Smooth muscle cell (in vitro differentiated cells): ENCODE data around the gene SYNPO2. TPM values are rescaled to one million over a fixed set of nuclear protein-coding genes. Genes with fewer than 3 reads are reported as not detected.
"Not testable (repeated sequence)": the region's sequence is repeated elsewhere in the genome, so short reads cannot be mapped to it uniquely, and the experiment has no call there.

ENCODE experiments used
- DNase-seq: peaks from one replicate; lab custom pipeline; 2025; ENCODE audit not compliant: unreplicated experiment; lab: John Stamatoyannopoulos, UW
- H2AFZ ChIP-seq: fragments of 200-600 bp; sonication (generic); 2 replicates; pipeline ENCODE4 v1.6.0; 2016; ENCODE audit warnings: antibody characterized with exemption, low read depth, mild to moderate bottlenecking
- H3F3A ChIP-seq: fragments of 200-600 bp; sonication (generic); 2 replicates; pipeline ENCODE4 v1.6.0; 2017; ENCODE audit warnings: antibody characterized with exemption, low read depth
- H3K27ac ChIP-seq: fragments of 200-600 bp; sonication (generic); 2 replicates; pipeline ENCODE4 v1.5.1; 2016; ENCODE audit warnings: low read depth, mild to moderate bottlenecking
- H3K27me3 ChIP-seq: fragments of 200-600 bp; sonication (generic); 2 replicates; pipeline ENCODE4 v1.6.1; 2016; ENCODE audit warnings: low read depth, mild to moderate bottlenecking
- H3K36me3 ChIP-seq: fragments of 200-600 bp; sonication (generic); 2 replicates; pipeline ENCODE4 v1.5.1; 2016; ENCODE audit warnings: low read depth
- H3K4me1 ChIP-seq: fragments of 200-600 bp; sonication (generic); 2 replicates; pipeline ENCODE4 v1.5.1; 2016; ENCODE audit warnings: low read depth
- H3K4me2 ChIP-seq: fragments of 200-600 bp; sonication (generic); 2 replicates; pipeline ENCODE4 v1.6.0; 2016; ENCODE audit warnings: mild to moderate bottlenecking
- H3K4me3 ChIP-seq: fragments of 200-600 bp; sonication (generic); 2 replicates; pipeline ENCODE4 v1.5.1; 2016; ENCODE audit warnings: mild to moderate bottlenecking
- H3K79me2 ChIP-seq: fragments of 200-600 bp; sonication (generic); 2 replicates; pipeline ENCODE4 v1.6.0; 2016; ENCODE audit warnings: low read depth, mild to moderate bottlenecking
- H3K9ac ChIP-seq: fragments of 200-600 bp; sonication (generic); 2 replicates; pipeline ENCODE4 v1.6.0; 2016; ENCODE audit warnings: low read depth
- H3K9me3 ChIP-seq: fragments of 200-600 bp; sonication (generic); replicated peaks from 2 replicates; pipeline ENCODE4 v1.5.1; 2016; ENCODE audit warnings: low read depth
- H4K20me1 ChIP-seq: fragments of 200-600 bp; sonication (generic); 2 replicates; pipeline ENCODE4 v1.6.0; 2016; ENCODE audit warnings: low read depth
- CTCF ChIP-seq: fragments of 200-600 bp; sonication (generic); IDR thresholded peaks from 2 replicates; pipeline ENCODE4 v1.5.1; 2017; ENCODE audit warnings: borderline replicate concordance, mild to moderate bottlenecking, antibody characterized with exemption; ENCODE audit not compliant: insufficient read depth, poor library complexity, severe bottlenecking
- WGBS: methylation state at CpG from one replicate; pipeline ENCODE4 v1.1.7; 2016; ENCODE audit warnings: low lambda C conversion rate; 5-methylcytosine and 5-hydroxymethylcytosine counted together
- polyA plus RNA-seq: library from polyadenylated mRNA; unstranded; fragments of >200 nt; fragmentation: Nextera tagmentation; extraction: Ambion mirVana; gene quantifications from 2 replicates; pipeline ENCODE4 v1.2.1, GENCODE V29; 2016
- total RNA-seq: library from RNA; depleted of rRNA; stranded (reverse); fragments of >200 nt; gene quantifications from 2 replicates; pipeline ENCODE4 v1.2.3, GENCODE V29; 2014

The SYNPO2 gene
- total and polyA plus RNA-seq, 2 experiments from 2014 or later = 0.08 to 4.5 TPM

GRCh38 chr4:119059221-119059620, 170.6 kb downstream of the SYNPO2 start:
- Histone ChIP-seq H3F3A (no peaks in the 10 kb centered on the region), H3K4me1 (no peaks in the 10 kb centered on the region), H2AFZ (no peak overlapping the region), H3K9ac (no peak overlapping the region), H3K27ac (no peak overlapping the region), H3K36me3 (no peaks in the 10 kb centered on the region), H3K27me3 (no peaks in the 10 kb centered on the region), H3K4me3 (no peak overlapping the region), H3K79me2 (no peaks in the 10 kb centered on the region), H3K9me3 (no peaks in the 10 kb centered on the region), H3K4me2 (no peak overlapping the region), H4K20me1 (no peaks in the 10 kb centered on the region)
- no peak for DNase-seq
- no peak for TF ChIP-seq CTCF
- 85% methylated on average over 3 of the region's 3 CpGs for WGBS

GRCh38 chr4:119067125-119067524, 178.5 kb downstream of the SYNPO2 start:
- H3K4me1 ChIP-seq, DNase-seq, H2AFZ ChIP-seq, H3K27ac ChIP-seq, H3K36me3 ChIP-seq, H3K4me3 ChIP-seq, H3K4me2 ChIP-seq, H3K9ac ChIP-seq, H4K20me1 ChIP-seq, H3K27me3 ChIP-seq, H3F3A ChIP-seq, H3K79me2 ChIP-seq, H3K9me3 ChIP-seq: not testable (repeated sequence)
- 41% methylated on average over 12 of the region's 12 CpGs for WGBS

- not testable (repeated sequence) for DNase-seq, H3K4me1 ChIP-seq, H3K36me3 ChIP-seq, H4K20me1 ChIP-seq, H3K9me3 ChIP-seq, H3K79me2 ChIP-seq, H3F3A ChIP-seq, H3K9ac ChIP-seq, H3K27me3 ChIP-seq
- Histone ChIP-seq H3K4me3 (peak overlapping the region; percentile 34), H3K4me2 (peak overlapping the region; percentile 74), H2AFZ (peak overlapping the region; percentile 71), H3K27ac (peak overlapping the region; percentile 75)
- WGBS = 44% methylated on average over 17 of the region's 17 CpGs
Observed at GRCh38 chr4:119067670-119068360, 179.2 kb downstream of the SYNPO2 start.

GRCh38 chr4:119068529-119068962, 179.9 kb downstream of the SYNPO2 start:
- Histone ChIP-seq H2AFZ (peak overlapping the region; percentile 71), H4K20me1 (no peaks in the 10 kb centered on the region), H3K4me3 (peak overlapping the region; percentile 34), H3F3A (no peaks in the 10 kb centered on the region), H3K27me3 (no peaks in the 10 kb centered on the region), H3K79me2 (no peaks in the 10 kb centered on the region), H3K4me1 (no peaks in the 10 kb centered on the region), H3K9me3 (no peaks in the 10 kb centered on the region), H3K4me2 (peak overlapping the region; percentile 74), H3K9ac (peak overlapping the region; percentile 31), H3K36me3 (no peaks in the 10 kb centered on the region), H3K27ac (peak overlapping the region; percentile 75)
- no peak for TF ChIP-seq CTCF
- DNase-seq = no peak
- WGBS = 15% methylated on average over 3 of the region's 3 CpGs
